Measurements from ENCODE around the gene BET1.
"Not testable (repeated sequence)": the region's sequence is repeated elsewhere in the genome, so short reads cannot be mapped to it uniquely, and the experiment has no call there.

Gene BET1

GRCh38 chr7:94004024-94004951 is at the start of gene BET1:
Gene BET1 (minus strand): TSS chr7:94004355. CDS start chr7:94004216, 139 bp downstream.
- peak; percentile 85 to 88 for DNase-seq (ENCODE audit: low read depth in 2 of 2, low spot score in 1 of 2)

DNA sequence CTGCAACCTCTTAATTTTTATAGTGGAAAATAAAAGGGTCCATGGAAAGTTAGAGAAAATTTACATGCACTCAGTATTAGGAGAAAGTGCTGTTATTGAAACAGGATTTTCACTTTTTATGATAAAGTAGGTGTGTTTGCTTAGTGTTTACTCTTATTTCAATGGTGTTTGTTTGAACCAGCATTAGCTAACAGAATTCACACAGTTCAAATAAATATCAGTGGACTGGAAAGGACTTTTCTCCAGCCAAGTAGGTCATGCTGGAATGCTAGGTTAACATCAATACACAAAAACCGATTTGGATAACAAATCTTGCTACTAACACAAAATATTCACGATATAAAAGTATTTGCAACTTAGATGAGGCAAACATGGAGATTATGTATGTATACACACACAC is 49.4 kb upstream of the BET1 start:
- DNase-seq (ENCODE audit: low read depth in 2 of 2, low spot score in 1 of 2), result no peak

- no peak for DNase-seq (ENCODE audit: low read depth in 2 of 2, low spot score in 1 of 2)
Observed at GRCh38 chr7:94052398-94053180, 48.4 kb upstream of the BET1 start.

DNA sequence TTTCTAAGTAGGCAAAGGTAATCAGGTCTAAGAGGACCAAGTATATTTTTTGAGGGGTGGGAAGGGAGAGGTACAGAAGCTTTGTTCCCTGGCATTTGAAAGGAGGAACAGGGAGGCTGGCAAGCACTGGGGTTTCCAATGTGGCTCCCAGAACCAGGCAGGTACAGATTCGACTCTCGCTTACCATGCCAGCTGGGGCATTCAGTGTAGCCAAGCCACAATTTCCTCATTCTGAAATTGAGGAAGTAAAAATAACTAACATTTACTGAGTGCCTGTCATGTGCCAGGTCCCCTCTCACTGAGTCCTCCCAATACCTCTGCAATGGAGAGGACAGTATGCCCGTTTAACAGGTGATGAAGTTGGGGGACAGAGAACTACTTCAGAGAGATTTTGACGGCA is 45.9 kb upstream of the BET1 start:
- no peak for DNase-seq (ENCODE audit: low read depth in 2 of 2, low spot score in 1 of 2)

DNA sequence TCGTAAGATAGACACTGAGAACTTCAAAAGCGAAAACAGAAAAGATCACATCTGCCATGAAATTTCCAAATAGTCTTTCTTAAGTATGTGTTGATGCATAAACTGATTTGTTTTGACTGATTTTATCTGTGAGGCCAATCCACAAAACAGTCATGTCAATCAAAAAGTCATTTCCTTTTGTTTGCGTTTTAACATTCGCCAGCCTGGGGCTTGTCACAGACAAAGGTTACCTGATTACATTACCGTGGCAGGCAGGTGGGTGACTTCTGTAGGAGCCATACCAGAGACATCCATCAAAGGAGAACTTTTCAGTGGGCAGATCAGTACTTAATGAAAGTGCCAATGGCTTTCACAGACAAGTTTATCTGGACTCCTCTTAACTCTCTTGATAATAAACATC is 45.5 kb upstream of the BET1 start:
- no peak for DNase-seq (ENCODE audit: low read depth in 2 of 2, low spot score in 1 of 2)

- DNase-seq (ENCODE audit: low read depth in 2 of 2, low spot score in 1 of 2), result no peak
Observed at GRCh38 chr7:94048755-94049154, 44.6 kb upstream of the BET1 start.

DNA sequence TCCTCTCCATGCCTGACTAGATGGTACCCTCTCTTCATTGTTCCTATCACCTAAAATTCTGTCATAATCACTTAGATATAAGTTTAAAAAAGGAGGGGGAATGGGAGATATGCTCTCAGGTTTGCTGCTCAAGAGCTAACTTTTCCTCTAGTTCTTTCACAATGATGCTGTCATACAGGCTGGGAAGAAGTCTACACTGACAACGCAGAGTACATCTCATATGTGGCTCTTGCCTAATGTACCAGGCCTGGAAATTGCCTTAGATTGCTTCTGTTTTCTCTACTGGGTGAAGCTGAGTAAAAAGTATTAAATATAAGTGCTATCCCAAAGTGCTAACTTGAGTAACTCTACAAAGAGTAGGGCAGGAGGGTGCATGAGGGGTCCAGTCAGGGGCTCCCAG is 43.8 kb upstream of the BET1 start:
- DNase-seq (ENCODE audit: low read depth in 2 of 2, low spot score in 1 of 2), result no peak

DNA sequence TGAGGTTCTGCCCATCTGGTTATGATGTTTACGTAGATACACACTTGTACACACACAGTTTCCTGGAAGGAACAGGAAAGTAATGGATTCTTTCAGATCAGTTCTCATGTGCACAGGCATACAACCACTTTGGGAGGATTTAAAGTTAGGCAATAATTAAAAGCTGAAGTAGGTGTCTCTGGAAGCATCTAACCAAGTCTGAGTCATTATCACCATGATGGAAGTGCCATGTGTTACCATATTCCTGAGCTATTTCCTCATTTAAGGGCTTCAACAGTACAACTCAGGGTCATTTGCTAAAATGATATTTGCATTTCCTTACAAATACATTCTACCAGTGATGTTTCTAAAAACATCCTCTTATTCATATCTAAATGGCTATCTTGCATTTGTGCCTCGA is 41.4 kb upstream of the BET1 start:
- DNase-seq (ENCODE audit: low read depth in 2 of 2, low spot score in 1 of 2), result no peak

- DNase-seq (ENCODE audit: low read depth in 2 of 2, low spot score in 1 of 2), result no peak
Observed at GRCh38 chr7:94044806-94045205, 40.7 kb upstream of the BET1 start.

DNA sequence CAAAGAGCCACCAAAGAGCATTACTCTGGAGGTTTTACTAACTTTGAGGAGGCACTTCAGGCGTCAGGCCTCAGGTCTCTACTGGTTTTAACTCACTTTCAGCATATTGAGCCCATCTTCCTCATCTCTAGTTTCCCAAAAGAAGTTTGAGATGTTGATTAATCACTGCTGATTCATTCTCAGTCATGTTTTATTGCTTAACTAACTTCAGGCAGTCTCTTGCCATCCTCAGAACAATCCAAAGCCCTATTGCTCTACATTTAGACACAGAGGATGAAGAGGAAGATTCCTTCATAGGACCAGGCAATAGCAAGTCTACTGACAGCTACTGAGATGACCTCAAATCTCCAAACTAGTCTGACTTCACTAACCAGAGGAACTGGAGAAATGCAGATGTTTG is 39.1 kb upstream of the BET1 start:
- no peak for DNase-seq (ENCODE audit: low read depth in 2 of 2, low spot score in 1 of 2)

- no peak for DNase-seq (ENCODE audit: low read depth in 2 of 2, low spot score in 1 of 2)
Observed at GRCh38 chr7:94042381-94042780, 38.2 kb upstream of the BET1 start.

DNA sequence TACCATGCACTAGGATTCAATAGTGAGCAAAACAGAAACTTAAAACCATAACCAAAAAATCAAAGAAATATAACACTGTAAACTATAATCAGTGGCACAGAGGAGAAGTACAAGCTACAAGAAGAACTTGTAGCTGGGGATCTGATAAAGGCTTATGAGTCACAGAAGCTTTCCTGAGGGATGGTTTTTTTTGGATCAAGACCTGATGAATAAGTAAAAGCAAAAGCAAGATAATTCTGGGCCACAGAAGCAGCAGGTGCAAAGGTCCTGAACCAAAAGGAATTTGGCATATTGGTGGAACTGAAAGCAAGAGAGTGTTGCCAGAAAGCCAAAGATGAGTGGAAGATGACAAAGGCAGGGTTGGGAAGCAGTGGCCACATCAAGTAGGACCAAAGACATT is 37.4 kb upstream of the BET1 start:
- DNase-seq (ENCODE audit: low read depth in 2 of 2, low spot score in 1 of 2), result no peak

DNA sequence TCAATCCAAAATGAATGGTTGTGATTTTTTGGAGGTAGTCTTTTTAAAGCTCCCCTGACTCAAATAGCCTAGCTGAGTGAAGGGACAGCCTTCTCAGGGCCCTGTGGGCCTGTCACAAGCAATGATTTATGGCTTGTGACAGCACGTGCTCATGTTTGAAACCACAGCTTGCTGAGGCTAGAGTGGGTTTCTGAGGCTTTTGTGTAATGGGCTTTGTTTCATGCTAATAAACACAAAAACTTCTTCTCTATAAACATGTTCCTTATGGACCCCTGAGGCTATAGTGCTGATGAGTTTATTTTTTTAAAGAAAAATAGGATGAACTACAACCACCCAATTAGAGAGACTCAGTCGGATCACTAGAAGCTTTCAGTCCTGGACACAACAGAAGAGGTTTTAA is 36.1 kb upstream of the BET1 start:
- DNase-seq (ENCODE audit: low read depth in 2 of 2, low spot score in 1 of 2), result no peak

- no peak for DNase-seq (ENCODE audit: low read depth in 2 of 2, low spot score in 1 of 2)
Observed at GRCh38 chr7:94039368-94040035, 35.3 kb upstream of the BET1 start.

DNA sequence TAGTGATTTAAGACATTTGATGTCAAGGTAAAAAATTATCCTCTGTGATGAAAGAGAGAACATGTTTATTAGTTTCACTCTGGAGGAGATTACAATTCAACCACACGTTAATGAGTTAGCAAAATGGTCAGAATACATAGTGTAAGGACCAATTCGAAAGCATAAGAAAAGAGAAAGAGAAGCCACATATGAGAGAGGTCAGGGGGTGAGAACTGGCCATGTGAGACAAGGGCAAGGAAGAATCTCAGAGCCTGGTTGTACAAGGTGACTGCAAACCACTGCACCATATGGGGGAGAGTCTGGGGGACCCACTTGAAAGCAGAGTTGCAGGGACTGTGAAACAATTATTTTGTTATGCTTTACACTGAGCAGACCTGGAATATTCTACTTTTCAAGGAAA is 27.7 kb upstream of the BET1 start:
- DNase-seq (ENCODE audit: low read depth in 2 of 2, low spot score in 1 of 2), result no peak

DNA sequence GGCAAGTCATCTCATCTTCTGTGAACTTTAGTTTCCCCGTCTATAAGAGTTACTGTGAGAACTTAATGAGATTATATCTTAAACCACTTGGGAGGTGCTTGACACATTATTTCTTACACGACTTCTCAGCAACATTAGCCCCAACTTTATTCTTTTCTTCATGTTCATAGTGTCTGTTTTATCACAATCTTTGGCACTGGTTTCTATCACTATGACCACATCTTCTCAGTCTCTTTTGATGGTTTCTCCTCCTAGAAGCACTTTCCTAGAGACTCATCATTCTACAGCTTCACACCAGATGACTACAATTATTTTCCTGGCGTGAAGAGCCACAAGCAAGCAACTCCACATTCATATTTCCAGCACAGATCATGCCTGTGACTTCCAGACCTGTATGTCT is 26.5 kb upstream of the BET1 start:
- no peak for DNase-seq (ENCODE audit: low read depth in 2 of 2, low spot score in 1 of 2)

DNA sequence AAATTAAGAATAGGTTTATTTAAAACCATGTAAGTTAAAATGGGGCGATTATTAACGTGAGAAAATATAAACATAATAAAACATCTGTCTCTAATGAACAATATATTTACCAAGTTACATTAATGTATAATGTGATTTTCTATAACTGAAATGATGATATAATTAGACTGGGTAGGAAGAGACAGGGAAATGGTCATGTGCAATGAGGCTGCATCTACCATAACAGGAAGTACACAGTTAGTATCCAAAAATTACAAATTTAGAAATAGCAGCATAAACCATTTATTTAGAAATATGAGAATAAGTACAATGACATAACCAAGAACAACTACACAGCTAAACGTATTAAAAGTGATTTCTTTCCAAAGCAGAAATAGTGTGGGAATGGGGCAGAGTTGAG is 25.8 kb upstream of the BET1 start:
- no peak for DNase-seq (ENCODE audit: low read depth in 2 of 2, low spot score in 1 of 2)

- no peak for DNase-seq (ENCODE audit: low read depth in 2 of 2, low spot score in 1 of 2)
Observed at GRCh38 chr7:94028768-94029167, 24.6 kb upstream of the BET1 start.

- DNase-seq (ENCODE audit: low read depth in 2 of 2, low spot score in 1 of 2), result not testable (repeated sequence)
Observed at GRCh38 chr7:94026619-94027018, 22.5 kb upstream of the BET1 start.

GRCh38 chr7:94022550-94022949 is 18.4 kb upstream of the BET1 start:
- no peak for DNase-seq (ENCODE audit: low read depth in 2 of 2, low spot score in 1 of 2)

- DNase-seq (ENCODE audit: low read depth in 2 of 2, low spot score in 1 of 2), result no peak
Observed at GRCh38 chr7:94016786-94017185, 12.6 kb upstream of the BET1 start.

- no peak for DNase-seq (ENCODE audit: low read depth in 2 of 2, low spot score in 1 of 2)
Observed at GRCh38 chr7:94015538-94015937, 11.4 kb upstream of the BET1 start.

Data from stimulated activated CD8-positive, alpha-beta memory T cell treated with anti-CD3 and anti-CD28 coated beads, Interleukin-4, amount 100 ng/mL, for 4 hours (primary cell).